OCI-LY1 (cell line): ENCODE data around the gene ADD1.

Source experiments
- H2AFZ ChIP-seq: fragments of 200-600 bp; sonication (generic), shearing (Covaris generic); 2 replicates; pipeline ENCODE4 v1.6.0; 2014; ENCODE audit warnings: antibody characterized with exemption, mild to moderate bottlenecking, low read length
- H3F3A ChIP-seq: fragments of 200-600 bp; sonication (generic), shearing (Covaris generic); 2 replicates; pipeline ENCODE4 v1.6.0; 2014; ENCODE audit warnings: mild to moderate bottlenecking, antibody characterized with exemption, low read length, moderate library complexity; ENCODE audit not compliant: insufficient read depth
- H3K27ac ChIP-seq: fragments of 200-600 bp; sonication (generic); 2 replicates; pipeline ENCODE4 v1.5.1; 2014; ENCODE audit warnings: low read length, mixed run types, mild to moderate bottlenecking, low read depth; ENCODE audit not compliant: poor library complexity, severe bottlenecking
- H3K27me3 ChIP-seq: fragments of 200-600 bp; sonication (generic); 2 replicates; pipeline ENCODE4 v1.6.0; 2014; ENCODE audit warnings: antibody characterized with exemption, mild to moderate bottlenecking, low read length, moderate library complexity; ENCODE audit not compliant: insufficient read depth
- H3K36me3 ChIP-seq: fragments of 200-600 bp; sonication (generic); 2 replicates; pipeline ENCODE4 v1.6.1; 2014; ENCODE audit warnings: mild to moderate bottlenecking, antibody characterized with exemption, low read length, moderate library complexity, mixed read lengths; ENCODE audit not compliant: insufficient read depth
- H3K4me1 ChIP-seq: fragments of 200-600 bp; sonication (generic); 2 replicates; pipeline ENCODE4 v1.5.1; 2014; ENCODE audit warnings: mild to moderate bottlenecking, low read length, moderate library complexity; ENCODE audit not compliant: insufficient read depth, severe bottlenecking
- H3K4me2 ChIP-seq: fragments of 200-600 bp; sonication (generic), shearing (Covaris generic); 2 replicates; pipeline ENCODE4 v1.6.1; 2014; ENCODE audit warnings: low read length
- H3K4me3 ChIP-seq: fragments of 200-600 bp; sonication (generic); 2 replicates; pipeline ENCODE4 v1.5.1; 2014; ENCODE audit warnings: low read length, low read depth, mild to moderate bottlenecking, mixed read lengths; ENCODE audit not compliant: poor library complexity, severe bottlenecking
- H3K79me2 ChIP-seq: fragments of 200-600 bp; shearing (Covaris generic); 2 replicates; pipeline ENCODE4 v1.6.1; 2016; ENCODE audit warnings: mixed run types, low read length, mixed read lengths; ENCODE audit not compliant: insufficient read depth
- H3K9ac ChIP-seq: fragments of 200-600 bp; sonication (generic), shearing (Covaris generic); 2 replicates; pipeline ENCODE4 v1.6.1; 2014; ENCODE audit warnings: mild to moderate bottlenecking, low read length, mixed read lengths
- H3K9me2 ChIP-seq: fragments of 200-600 bp; sonication (generic), shearing (Covaris generic); 2 replicates; pipeline ENCODE4 v1.6.1; 2014; ENCODE audit warnings: low read depth, mild to moderate bottlenecking, low read length, mixed read lengths
- H3K9me3 ChIP-seq: fragments of 200-600 bp; shearing (Covaris generic); 2 replicates; pipeline ENCODE4 v1.6.1; 2014; ENCODE audit warnings: low read length, mixed read lengths
- H4K20me1 ChIP-seq: fragments of 200-600 bp; sonication (generic), shearing (Covaris generic); 2 replicates; pipeline ENCODE4 v1.6.0; 2016; ENCODE audit warnings: mild to moderate bottlenecking, low read length; ENCODE audit not compliant: insufficient read depth
- CTCF ChIP-seq: fragments of 200-600 bp; sonication (generic), shearing (Covaris generic); IDR thresholded peaks from 2 replicates; pipeline ENCODE4 v1.5.1; 2017; ENCODE audit warnings: mild to moderate bottlenecking, antibody characterized with exemption, low read length, moderate library complexity, mixed read lengths
- EZH2 ChIP-seq: fragments of 200-600 bp; sonication (generic), shearing (Covaris generic); IDR thresholded peaks from 2 replicates; pipeline ENCODE4 v1.8.0; 2017; ENCODE audit warnings: borderline replicate concordance, mixed run types, mild to moderate bottlenecking, antibody characterized with exemption, low read length, moderate library complexity, mixed read lengths

ADD1 gene

GRCh38 chr4:2873329-2873728, 29.7 kb downstream of the ADD1 start:
- Histone ChIP-seq H3K4me2 (no peak overlapping the region), H4K20me1 (no peaks in the 10 kb centered on the region), H3K9me2 (no peaks in the 10 kb centered on the region), H3K36me3 (no peaks in the 10 kb centered on the region), H3F3A (no peaks in the 10 kb centered on the region), H3K4me1 (no peaks in the 10 kb centered on the region), H3K4me3 (no peak overlapping the region), H3K27me3 (no peaks in the 10 kb centered on the region), H3K79me2 (no peaks in the 10 kb centered on the region), H3K27ac (no peak overlapping the region), H3K9ac (no peak overlapping the region), H3K9me3 (no peaks in the 10 kb centered on the region), H2AFZ (no peak overlapping the region)
- TF ChIP-seq EZH2 (no peak), CTCF (no peak)

GRCh38 chr4:2874861-2875260, 31.2 kb downstream of the ADD1 start:
- Histone ChIP-seq H3K36me3 (no peaks in the 10 kb centered on the region), H3K4me1 (no peaks in the 10 kb centered on the region), H3K27me3 (no peaks in the 10 kb centered on the region), H3K9me3 (no peaks in the 10 kb centered on the region), H3K79me2 (no peaks in the 10 kb centered on the region), H2AFZ (no peak overlapping the region), H3F3A (no peaks in the 10 kb centered on the region), H3K9ac (no peak overlapping the region), H3K4me3 (no peak overlapping the region), H4K20me1 (no peaks in the 10 kb centered on the region), H3K27ac (no peak overlapping the region), H3K4me2 (no peak overlapping the region), H3K9me2 (no peaks in the 10 kb centered on the region)
- TF ChIP-seq CTCF, result no peak
- no peak for TF ChIP-seq EZH2

- Histone ChIP-seq H3K79me2 (no peaks in the 10 kb centered on the region), H4K20me1 (no peaks in the 10 kb centered on the region)
Measured at GRCh38 chr4:2875556-2875955, 31.9 kb downstream of the ADD1 start.

More at GRCh38 chr4:2875556-2875955, 31.9 kb downstream of the ADD1 start:
- no peak overlapping the region for H3K9ac ChIP-seq
- no peaks in the 10 kb centered on the region for H3F3A ChIP-seq
- H3K9me3 ChIP-seq, result no peaks in the 10 kb centered on the region
- H3K27me3 ChIP-seq, result no peaks in the 10 kb centered on the region
- no peaks in the 10 kb centered on the region for H3K4me1 ChIP-seq
- H3K9me2 ChIP-seq, result no peaks in the 10 kb centered on the region
- H3K36me3 ChIP-seq, result no peaks in the 10 kb centered on the region
- TF ChIP-seq EZH2, result no peak
- no peak for TF ChIP-seq CTCF
- no peak overlapping the region for H3K4me2 ChIP-seq
- no peak overlapping the region for H3K27ac ChIP-seq
- no peak overlapping the region for H3K4me3 ChIP-seq
- H2AFZ ChIP-seq, result no peak overlapping the region
